H1 (cell line): Measurements from ENCODE around the gene MAML1. TPM values are rescaled to one million over a fixed set of nuclear protein-coding genes. Genes with fewer than 3 reads are reported as not detected.

Experiments used
- CTCF ChIA-PET: fragments of 300-600 bp; sonication (Branson Sonifier 250); formaldehyde crosslinking; loops from one replicate; lab custom pipeline; 2021; ENCODE audit not compliant: partially characterized antibody; lab: Charles Lee
- POLR2A ChIA-PET: fragments of 300-600 bp; sonication (Branson Sonifier 250); formaldehyde crosslinking; loops from one replicate; lab custom pipeline; 2021; ENCODE audit warnings: inconsistent platforms; ENCODE audit not compliant: partially characterized antibody; lab: Charles Lee
- DNase-seq, 2 experiments: peaks; one replicate each; pipeline versions ENCODE4 v3.0.0 to v3.0.0-alpha.2; 2010 to 2022; ENCODE audit warnings: low spot score in 2 of 2, low read depth in 1 of 2, mixed read lengths in 1 of 2
- FAIRE-seq: peaks from 2 replicates; lab custom pipeline; 2011; peaks lifted over from hg19 to GRCh38; lab: Jason Lieb, UNC
- H2AFZ ChIP-seq: 2 replicates; pipeline ENCODE4 v1.8.1; 2012; ENCODE audit warnings: low read length, inconsistent platforms
- H2AK5ac ChIP-seq: 2 replicates; pipeline ENCODE4 v1.6.1; 2013; ENCODE audit warnings: low read depth, low read length
- H2BK120ac ChIP-seq: replicated peaks from 2 replicates; pipeline ENCODE3; 2013; ENCODE audit warnings: low read depth, low read length, inconsistent platforms
- H2BK12ac ChIP-seq: 2 replicates; pipeline ENCODE4 v1.6.1; 2013; ENCODE audit warnings: low read depth, low read length
- H2BK15ac ChIP-seq: 2 replicates; pipeline ENCODE4 v1.6.1; 2013; ENCODE audit warnings: low read length
- H2BK20ac ChIP-seq: 2 replicates; pipeline ENCODE4 v1.6.1; 2013; ENCODE audit warnings: low read length
- H2BK5ac ChIP-seq: 2 replicates; pipeline ENCODE4 v1.6.1; 2013; ENCODE audit warnings: low read depth, low read length
- H3K14ac ChIP-seq: 2 replicates; pipeline ENCODE4 v1.6.1; 2013; ENCODE audit warnings: inconsistent platforms; ENCODE audit not compliant: insufficient read length
- H3K18ac ChIP-seq: 2 replicates; pipeline ENCODE4 v1.6.1; 2013; ENCODE audit warnings: low read length; ENCODE audit errors: extremely low read depth
- H3K23ac ChIP-seq: 2 replicates; pipeline ENCODE4 v1.6.1; 2013; ENCODE audit warnings: inconsistent platforms; ENCODE audit not compliant: insufficient read length
- H3K23me2 ChIP-seq: 2 replicates; pipeline ENCODE4 v1.6.1; 2013; ENCODE audit warnings: low read depth, low read length
- H3K27ac ChIP-seq: 2 replicates; pipeline ENCODE4 v1.6.1; 2011; ENCODE audit warnings: low read depth, low read length, inconsistent platforms
- H3K27me3 ChIP-seq, 4 experiments: replicated peaks in 1 of 4; 1 replicate in 1 of 4; 2 replicates in 3 of 4; pipeline versions ENCODE4 v1.6.1 to v1.8.1; 2011 to 2013; ENCODE audit warnings: low read length in 3 of 4, mild to moderate bottlenecking in 3 of 4, inconsistent platforms in 2 of 4, mixed read lengths in 2 of 4, moderate library complexity in 1 of 4; ENCODE audit not compliant: control insufficient read depth in 3 of 4, insufficient read depth in 3 of 4; ENCODE audit errors: extremely low read depth in 1 of 4
- H3K36me3 ChIP-seq, 4 experiments: 2 replicates each; pipeline versions ENCODE4 v1.6.1 to v1.8.1; 2011 to 2013; ENCODE audit warnings: mild to moderate bottlenecking in 4 of 4, low read length in 3 of 4, moderate library complexity in 2 of 4, control low read depth in 1 of 4, inconsistent platforms in 1 of 4; ENCODE audit not compliant: insufficient read depth in 4 of 4, control insufficient read depth in 2 of 4
- H3K4ac ChIP-seq: replicated peaks from 2 replicates; pipeline ENCODE3; 2013; ENCODE audit warnings: low read length, low read depth, mixed read lengths, inconsistent platforms; ENCODE audit not compliant: insufficient read length
- H3K4me1 ChIP-seq, 4 experiments: replicated peaks in 1 of 4; 1 replicate in 1 of 4; 2 replicates in 3 of 4; pipeline versions ENCODE4 v1.6.1 to v1.8.1; 2011 to 2013; ENCODE audit warnings: low read length in 3 of 4, inconsistent platforms in 2 of 4, mixed read lengths in 1 of 4; ENCODE audit not compliant: insufficient read depth in 4 of 4, control insufficient read depth in 3 of 4
- H3K4me2 ChIP-seq, 2 experiments: 2 replicates each; pipeline versions ENCODE4 v1.6.1 to v1.8.1; 2011 to 2013; ENCODE audit warnings: low read depth in 2 of 2, low read length in 2 of 2, control low read depth in 1 of 2, inconsistent platforms in 1 of 2, mild to moderate bottlenecking in 1 of 2; ENCODE audit not compliant: insufficient read depth in 1 of 2
- H3K4me3 ChIP-seq, 4 experiments: fragments of 200-600, 300-600 bp in 1 of 4; sonication (generic), shearing (Covaris generic), sonication (Bioruptor Twin) in 1 of 4; 2 replicates each; pipeline versions ENCODE4 v1.5.1 to v1.8.1; 2011 to 2016; ENCODE audit warnings: low read length in 4 of 4, low read depth in 3 of 4, control low read depth in 2 of 4, inconsistent platforms in 2 of 4, mild to moderate bottlenecking in 2 of 4, mixed read lengths in 1 of 4, moderate library complexity in 1 of 4; ENCODE audit not compliant: insufficient read depth in 2 of 4; ENCODE audit errors: extremely low read depth in 1 of 4
- H3K56ac ChIP-seq: replicated peaks from 2 replicates; pipeline ENCODE3; 2013; ENCODE audit warnings: low read depth, mild to moderate bottlenecking, mixed read lengths, low read length, inconsistent platforms; ENCODE audit not compliant: insufficient read length
- H3K79me1 ChIP-seq: 2 replicates; pipeline ENCODE4 v1.6.1; 2013; ENCODE audit warnings: low read depth, low read length, control low read depth
- H3K79me2 ChIP-seq, 2 experiments: 2 replicates each; pipeline versions ENCODE4 v1.6.1 to v1.8.1; 2012 to 2013; ENCODE audit warnings: low read length in 2 of 2, mild to moderate bottlenecking in 2 of 2, inconsistent platforms in 1 of 2; ENCODE audit not compliant: insufficient read depth in 2 of 2, control insufficient read depth in 1 of 2
- H3K9ac ChIP-seq, 4 experiments: replicated peaks in 1 of 4; 1 replicate in 1 of 4; 2 replicates in 3 of 4; pipeline versions ENCODE4 v1.6.1 to v1.8.1; 2011 to 2013; ENCODE audit warnings: low read depth in 3 of 4, low read length in 3 of 4, control low read depth in 2 of 4, mild to moderate bottlenecking in 2 of 4, moderate library complexity in 2 of 4, inconsistent platforms in 1 of 4; ENCODE audit errors: extremely low read depth in 1 of 4
- H3K9me3 ChIP-seq, 2 experiments: 2 replicates each; pipeline versions ENCODE4 v1.6.1 to v1.8.1; 2012 to 2013; ENCODE audit warnings: mild to moderate bottlenecking in 2 of 2, moderate library complexity in 2 of 2, control low read depth in 1 of 2, inconsistent platforms in 1 of 2, low read depth in 1 of 2, low read length in 1 of 2, mixed read lengths in 1 of 2; ENCODE audit not compliant: insufficient read depth in 2 of 2
- H4K20me1 ChIP-seq, 2 experiments: replicated peaks in 1 of 2; 2 replicates each; pipeline versions ENCODE3 to v1.8.1; 2011 to 2013; ENCODE audit warnings: inconsistent platforms in 2 of 2, low read length in 2 of 2, mild to moderate bottlenecking in 1 of 2; ENCODE audit not compliant: insufficient read depth in 2 of 2, control insufficient read depth in 1 of 2
- H4K5ac ChIP-seq: 2 replicates; pipeline ENCODE4 v1.6.1; 2013; ENCODE audit warnings: low read length, low read depth, mixed read lengths, inconsistent platforms; ENCODE audit not compliant: insufficient read length
- H4K8ac ChIP-seq: 2 replicates; pipeline ENCODE4 v1.8.0; 2013; ENCODE audit warnings: mild to moderate bottlenecking, moderate library complexity, low read length, inconsistent platforms; ENCODE audit not compliant: insufficient read depth; ENCODE audit errors: extremely low read depth
- H4K91ac ChIP-seq: replicated peaks from 2 replicates; pipeline ENCODE3; 2013; ENCODE audit warnings: low read length, mixed read lengths, inconsistent platforms; ENCODE audit not compliant: insufficient read length
- BRCA1 ChIP-seq: IDR thresholded peaks from 2 replicates; pipeline ENCODE4 v1.6.1; 2012; ENCODE audit warnings: low read depth, low read length, improper control_type of control experiment
- CBX8 ChIP-seq: fragments of 300-800, 300-1000 bp; sonication (generic); IDR thresholded peaks from 2 replicates; pipeline ENCODE4 v1.7.1; 2016; ENCODE audit warnings: low read depth, low read length, borderline replicate concordance
- JUN ChIP-seq: IDR thresholded peaks from 2 replicates; pipeline ENCODE4 v1.6.1; 2011; ENCODE audit warnings: low read depth, mild to moderate bottlenecking, improper control_type of control experiment, low read length
- KDM4A ChIP-seq: IDR thresholded peaks from one replicate; pipeline ENCODE4 v1.7.1; 2012; ENCODE audit warnings: low read depth, mild to moderate bottlenecking, moderate library complexity, low read length, inconsistent platforms; ENCODE audit not compliant: severe bottlenecking
- POLR2A ChIP-seq, 2 experiments: IDR thresholded peaks; 1 replicate in 1 of 2; 2 replicates in 1 of 2; pipeline ENCODE4 v1.6.1; 2011; ENCODE audit warnings: low read depth in 2 of 2, low read length in 2 of 2, mild to moderate bottlenecking in 2 of 2; ENCODE audit errors: control extremely low read depth in 1 of 2
- POLR2AphosphoS5 ChIP-seq: IDR thresholded peaks from 2 replicates; pipeline ENCODE4 v1.6.1; 2011; ENCODE audit warnings: low read depth, low read length
- RBBP5 ChIP-seq: IDR thresholded peaks from 2 replicates; pipeline ENCODE4 v1.7.1; 2012; ENCODE audit warnings: low read depth, mild to moderate bottlenecking, inconsistent platforms, low read length, moderate library complexity, borderline replicate concordance
- SUZ12 ChIP-seq: fragments of 200-600 bp; sonication (generic); IDR thresholded peaks from 2 replicates; pipeline ENCODE4 v1.6.1; 2012; ENCODE audit warnings: mild to moderate bottlenecking, inconsistent platforms, low read length, moderate library complexity, mixed read lengths
- TAF7 ChIP-seq: optimal IDR thresholded peaks from 2 replicates; pipeline ENCODE3; 2011; ENCODE audit warnings: low read depth, mild to moderate bottlenecking, inconsistent platforms, low read length, moderate library complexity, borderline replicate concordance
- YY1 ChIP-seq: IDR thresholded peaks from 2 replicates; pipeline ENCODE4 v1.6.1; 2011; ENCODE audit warnings: low read depth, mild to moderate bottlenecking, low read length
- WGBS, 2 experiments: shearing (Covaris generic) in 1 of 2; methylation state at CpG; one replicate each; pipeline versions ENCODE4 v1.1.6 to v1.1.7; 2013 to 2015; ENCODE audit warnings: low lambda C conversion rate in 2 of 2, mixed read lengths in 2 of 2, inconsistent platforms in 1 of 2, low coverage in 1 of 2, missing lambda C conversion rate in 1 of 2; ENCODE audit not compliant: insufficient replicate concordance in 2 of 2, insufficient coverage in 1 of 2, insufficient read length in 1 of 2; ENCODE audit errors: extremely low coverage in 1 of 2, missing lambda C conversion rate in 1 of 2; 5-methylcytosine and 5-hydroxymethylcytosine counted together
- polyA plus RNA-seq, 7 experiments: library from polyadenylated mRNA; depleted of rRNA in 3 of 7; stranded (reverse) in 5 of 7; unstranded in 2 of 7; fragments of >200 nt in 5 of 7; fragments of 200-250 nt in 2 of 7; gene quantifications; 1 replicate in 5 of 7; 2 replicates in 1 of 7; 4 replicates in 1 of 7; pipeline versions ENCODE4 v1.2.1 to v1.2.3, GENCODE V29; 2011 to 2013; ENCODE audit warnings: missing spikeins in 2 of 7, mixed read lengths in 2 of 7
- total RNA-seq: library from RNA; stranded (reverse); fragmentation: NEBNext Ultra II Directional; extraction: Animal tissue kit (Norgen Biotek cat#: 25700); gene quantifications from 2 replicates; pipeline ENCODE4 v1.2.1, GENCODE V29; 2021

MAML1 gene
- total and polyA plus RNA-seq, 2 of the 8 experiments (the other 6 are each of a cell fraction or from before 2014, with no cell fraction given): 17.1 to 41.9 TPM

DNA sequence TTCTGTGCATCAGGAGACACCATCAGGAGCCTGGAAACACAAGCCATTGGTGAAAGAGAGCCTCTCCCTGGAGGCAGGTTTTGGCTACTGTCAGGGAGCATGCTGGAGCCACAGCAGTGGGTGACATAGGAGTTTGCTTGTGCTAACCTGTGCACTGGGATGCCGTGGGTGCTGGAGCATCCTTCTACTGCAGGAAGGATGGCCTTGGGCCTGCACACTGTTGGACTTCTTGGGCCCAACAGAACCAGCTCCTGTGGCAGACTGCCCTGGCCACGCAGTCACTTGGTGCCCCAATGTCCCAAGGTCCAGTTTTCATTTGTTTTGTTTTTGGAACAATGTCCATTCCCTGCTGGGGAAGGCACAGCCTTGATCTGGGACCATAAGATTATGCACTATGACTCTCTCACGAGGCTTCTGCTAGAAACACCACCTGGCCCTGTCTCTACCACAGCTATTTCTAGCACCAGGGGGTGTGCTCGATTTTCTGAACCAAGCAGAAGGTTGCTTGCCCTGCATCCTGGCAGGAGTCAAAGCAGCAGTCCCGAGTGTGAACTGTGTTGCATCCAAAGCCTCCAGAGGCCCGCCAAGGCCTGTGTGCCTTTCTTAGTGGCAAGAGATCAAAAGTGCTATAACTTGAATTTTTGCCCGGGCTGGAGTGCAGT, 55.7 kb downstream of the MAML1 start:
- Histone ChIP-seq H4K5ac (no peak overlapping the region), H3K79me2 (no peaks in the 10 kb centered on the region), H4K8ac (no peak overlapping the region), H3K14ac (no peak overlapping the region), H3K9ac (no peak overlapping the region), H2BK12ac (no peak overlapping the region), H2BK20ac (no peak overlapping the region), H2AK5ac (no peak overlapping the region), H3K36me3 (no peaks in the 10 kb centered on the region), H3K27ac (no peak overlapping the region), H3K18ac (no peak overlapping the region), H3K4me2 (no peak overlapping the region), H2BK15ac (no peak overlapping the region), H3K27me3 (no peaks in the 10 kb centered on the region), H3K79me1 (no peaks in the 10 kb centered on the region; the same call in 1 of the 2 replicates), H3K23me2 (no peaks in the 10 kb centered on the region), H3K4me3 (no peak overlapping the region), H2AFZ (no peak overlapping the region), H3K4me1 (peaks cover 0 to 3% (median 0%) of the 10 kb centered on the region in 4 experiments; a peak in 2 of 7 replicates), H2BK5ac (no peak overlapping the region), H3K23ac (no peak overlapping the region), H4K91ac (no peak overlapping the region), H3K4ac (no peak overlapping the region), H2BK120ac (no peak overlapping the region), H3K56ac (no peak overlapping the region), H4K20me1 (peaks cover 0 to 3% of the 10 kb centered on the region in 2 experiments), H3K9me3 (no peaks in the 10 kb centered on the region)
- no peak for DNase-seq
- ChIA-PET POLR2A (interaction anchor here (0.9 to 2.3 kb wide), 5 partner anchors 9 to 55 kb away, joined by 3 to 5 read pairs (median 3); no protein-coding TSS in a partner anchor), CTCF (interaction anchor here (0.8 to 1.9 kb wide), 4 partner anchors 11 to 155 kb away, joined by 3 to 4 read pairs (median 4); no protein-coding TSS in a partner anchor)
- no peak for TF ChIP-seq KDM4A
- TF ChIP-seq YY1: no peak
- no peak for TF ChIP-seq SUZ12
- TF ChIP-seq BRCA1: no peak
- TF ChIP-seq JUN: no peak
- TF ChIP-seq RBBP5: no peak
- TF ChIP-seq CBX8: no peak
- no peak for TF ChIP-seq POLR2A (IDR thresholded peaks at IDR 0.05; ENCODE audit: control extremely low read depth in 1 of 2, low read depth in 2 of 2, low read length in 2 of 2)
- TF ChIP-seq POLR2AphosphoS5: no peak
- no peak for TF ChIP-seq TAF7
- WGBS, 2 experiments: 88% methylated on average over 7 of the region's 7 CpGs; no CpG with 5 or more reads in 1 of the 2 experiments
- FAIRE-seq: no peak
